SK-MEL-5 (cell line): Measurements from ENCODE around the gene ZBTB44. TPM values are rescaled to one million over a fixed set of nuclear protein-coding genes. Genes with fewer than 3 reads are reported as not detected.

ENCODE experiments used
- small RNA-seq, 2 experiments: library from RNA; depleted of rRNA; stranded (forward); fragments of <200 nt; gene quantifications; one replicate each; pipeline ENCODE3, GENCODE V24; 2014
- total RNA-seq: library from RNA; depleted of rRNA; stranded (reverse); fragments of >200 nt; shearing (Covaris generic); gene quantifications from 2 replicates; pipeline ENCODE4 v1.2.3, GENCODE V29; 2014; rRNA removed

Gene ZBTB44
- total RNA-seq, 1 experiment from 2014 or later = 19.7 TPM

Small RNA genes within 50 kb of the gene (small RNA-seq; reads per million reads assigned to genes)
- 0 to 0.14 reads per million in 2 experiments for gene RN7SL778P

Other genes with a start within 250 kb of the ZBTB44 start
- gene APLP2, start 245.0 kb downstream of the ZBTB44 start, total RNA-seq = 95.1 and 96.7 TPM in 2 replicates
- gene ST14, start 155.1 kb downstream of the ZBTB44 start, total RNA-seq = not detected in 2 replicates
- 0.05 TPM in 1 of 2 replicates, not detected in the other for gene ADAMTS8, start 113.7 kb upstream of the ZBTB44 start, total RNA-seq
- not detected in 2 replicates for gene ADAMTS15, start 133.7 kb upstream of the ZBTB44 start, total RNA-seq